GM12875 (cell line): ENCODE data around the gene EID2B.

ENCODE experiments used
- H3K4me3 ChIP-seq: one replicate; pipeline ENCODE4 v1.5.1; 2011; ENCODE audit warnings: low read depth, low read length, control low read depth
- TF ChIP-seq, protein P1 (sequence below): IDR thresholded peaks from 2 replicates; pipeline ENCODE4 v1.5.1; 2011; ENCODE audit warnings: low read depth, mild to moderate bottlenecking, control low read depth, inconsistent platforms, low read length, moderate library complexity, borderline replicate concordance; ENCODE audit not compliant: insufficient read depth

The EID2B gene

DNA sequence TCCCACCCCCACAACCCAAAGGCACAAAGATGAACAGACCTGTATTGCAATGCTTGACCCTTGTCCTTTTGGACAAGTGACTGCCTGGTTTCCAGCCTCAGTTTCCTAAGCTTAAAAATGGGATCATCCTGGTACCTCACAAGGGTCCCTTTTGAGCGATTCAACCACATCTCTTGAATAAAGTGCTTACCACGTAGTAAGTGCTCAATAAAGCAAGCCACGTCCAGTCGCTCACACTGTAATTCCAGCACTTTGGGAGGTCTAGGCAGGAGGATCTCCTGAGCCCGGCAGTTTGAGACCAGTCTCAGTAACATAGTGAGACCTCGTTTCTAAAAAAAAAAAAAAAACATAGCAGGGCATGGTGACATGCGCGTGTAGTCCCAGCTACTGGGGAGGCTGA is 32.7 kb downstream of the EID2B start:
- TF ChIP-seq, protein P1, sequence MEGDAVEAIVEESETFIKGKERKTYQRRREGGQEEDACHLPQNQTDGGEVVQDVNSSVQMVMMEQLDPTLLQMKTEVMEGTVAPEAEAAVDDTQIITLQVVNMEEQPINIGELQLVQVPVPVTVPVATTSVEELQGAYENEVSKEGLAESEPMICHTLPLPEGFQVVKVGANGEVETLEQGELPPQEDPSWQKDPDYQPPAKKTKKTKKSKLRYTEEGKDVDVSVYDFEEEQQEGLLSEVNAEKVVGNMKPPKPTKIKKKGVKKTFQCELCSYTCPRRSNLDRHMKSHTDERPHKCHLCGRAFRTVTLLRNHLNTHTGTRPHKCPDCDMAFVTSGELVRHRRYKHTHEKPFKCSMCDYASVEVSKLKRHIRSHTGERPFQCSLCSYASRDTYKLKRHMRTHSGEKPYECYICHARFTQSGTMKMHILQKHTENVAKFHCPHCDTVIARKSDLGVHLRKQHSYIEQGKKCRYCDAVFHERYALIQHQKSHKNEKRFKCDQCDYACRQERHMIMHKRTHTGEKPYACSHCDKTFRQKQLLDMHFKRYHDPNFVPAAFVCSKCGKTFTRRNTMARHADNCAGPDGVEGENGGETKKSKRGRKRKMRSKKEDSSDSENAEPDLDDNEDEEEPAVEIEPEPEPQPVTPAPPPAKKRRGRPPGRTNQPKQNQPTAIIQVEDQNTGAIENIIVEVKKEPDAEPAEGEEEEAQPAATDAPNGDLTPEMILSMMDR, result no peak
- no peak overlapping the region for H3K4me3 ChIP-seq

DNA sequence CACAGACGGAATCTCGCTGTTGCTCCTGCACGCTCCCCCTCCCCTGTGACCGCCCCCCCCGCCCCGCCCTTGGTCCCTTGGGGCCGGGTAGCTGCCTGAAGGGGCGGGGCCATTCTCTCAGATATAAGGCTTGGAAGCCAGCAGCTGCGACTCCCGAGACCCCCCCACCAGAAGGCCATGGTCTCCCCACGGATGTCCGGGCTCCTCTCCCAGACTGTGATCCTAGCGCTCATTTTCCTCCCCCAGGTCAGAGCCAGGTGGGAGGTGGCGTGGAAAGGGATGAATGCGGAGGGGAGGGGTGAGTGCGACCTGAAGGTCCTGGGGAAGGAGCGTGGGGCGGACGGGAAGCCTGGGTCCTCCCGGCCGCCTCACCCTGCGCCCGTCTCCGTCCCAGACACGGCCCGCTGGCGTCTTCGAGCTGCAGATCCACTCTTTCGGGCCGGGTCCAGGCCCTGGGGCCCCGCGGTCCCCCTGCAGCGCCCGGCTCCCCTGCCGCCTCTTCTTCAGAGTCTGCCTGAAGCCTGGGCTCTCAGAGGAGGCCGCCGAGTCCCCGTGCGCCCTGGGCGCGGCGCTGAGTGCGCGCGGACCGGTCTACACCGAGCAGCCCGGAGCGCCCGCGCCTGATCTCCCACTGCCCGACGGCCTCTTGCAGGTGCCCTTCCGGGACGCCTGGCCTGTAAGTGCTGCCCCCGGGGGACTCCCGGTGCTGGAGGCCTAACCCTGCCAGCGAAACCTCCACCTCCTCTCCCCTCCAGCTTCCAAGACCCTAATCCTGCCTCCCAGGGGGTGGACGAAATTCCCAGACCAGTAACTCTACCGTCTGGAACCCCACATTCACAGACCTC is 33.6 kb downstream of the EID2B start, which contains the start of gene DLL3:
DLL3 (plus strand) TSS at position 150 of the 845 bp plus-strand sequence; CDS start at position 178, 28 bp downstream.
- peak within 1 kb of the TSS; percentile 12 for H3K4me3 ChIP-seq
- TF ChIP-seq, protein P1, result no peak

DNA sequence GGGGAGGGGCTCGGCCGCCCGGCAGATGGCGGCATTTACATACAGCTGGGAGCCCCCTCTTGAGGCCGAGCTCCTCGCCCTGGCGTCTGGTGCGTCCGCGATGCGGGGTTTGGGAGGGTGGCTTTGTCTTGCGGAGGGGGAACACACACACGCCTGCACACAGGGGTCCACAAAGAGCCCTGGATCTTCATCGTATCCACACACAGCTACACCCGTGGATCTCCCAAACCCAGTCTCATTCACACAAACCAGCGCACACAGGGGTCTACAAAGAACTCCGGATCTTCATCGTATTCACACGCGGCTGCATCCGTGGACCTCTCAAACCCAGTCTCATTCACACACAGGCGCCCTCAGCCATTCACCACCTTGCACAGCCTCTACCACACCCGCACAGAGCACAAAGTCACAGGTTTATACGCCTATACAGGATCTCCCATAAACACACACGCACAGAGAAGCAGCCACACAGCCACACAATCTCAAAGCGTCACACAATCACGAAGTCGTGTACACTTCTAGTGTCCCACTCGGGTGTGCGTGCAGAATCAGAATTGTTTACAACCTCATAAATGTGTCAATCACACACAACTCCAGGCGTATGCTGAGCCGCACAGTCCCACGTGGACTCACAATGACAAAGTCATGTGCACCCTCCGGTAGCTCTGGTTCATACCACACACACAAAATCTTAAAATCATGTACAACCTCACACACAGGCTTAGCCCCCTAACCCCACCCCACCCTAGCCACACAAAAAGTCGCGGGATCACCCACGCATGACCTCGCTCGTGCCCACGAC is 34.5 kb downstream of the EID2B start:
- H3K4me3 ChIP-seq, result peak overlapping the region; percentile 12

DNA sequence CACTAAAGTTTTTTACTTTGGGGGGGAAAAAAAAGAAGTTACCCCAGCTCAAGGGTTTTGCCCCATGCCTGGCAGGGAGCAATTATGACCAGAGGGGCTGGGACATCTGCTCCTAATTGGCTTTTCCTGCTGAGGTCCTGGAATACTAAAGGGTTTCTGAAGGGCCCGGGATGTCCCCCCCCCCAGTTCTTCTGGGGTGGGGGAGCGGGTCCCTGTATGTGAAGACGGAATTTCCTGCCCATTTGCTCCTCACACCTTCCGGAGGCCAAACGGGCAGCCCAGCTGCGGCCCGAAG is 35.0 kb downstream of the EID2B start:
- peak overlapping the region; percentile 12 for H3K4me3 ChIP-seq
- TF ChIP-seq, protein P1, result no peak

More for the DNA sequence above, 34.5 kb downstream of the EID2B start:
- TF ChIP-seq, protein P1, result no peak

DNA sequence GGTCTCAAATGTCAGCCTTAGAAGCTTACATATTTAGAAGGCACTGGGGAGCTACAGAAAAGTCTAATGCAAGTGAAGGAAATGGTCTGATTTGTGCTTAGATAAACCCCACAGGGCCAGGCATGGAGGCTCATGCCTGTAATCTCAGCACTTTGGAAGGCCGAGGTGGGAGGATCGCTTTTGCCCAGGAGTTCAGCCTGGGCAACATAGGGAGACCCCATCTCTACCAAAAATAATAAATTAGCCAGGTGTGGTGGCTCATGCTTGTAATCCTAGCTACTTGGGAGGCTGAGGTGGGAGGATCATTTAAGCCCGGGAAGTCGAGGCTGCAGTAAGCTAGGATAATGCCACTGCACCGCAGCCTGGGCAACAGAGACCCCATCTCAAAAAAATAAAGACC is 36.6 kb downstream of the EID2B start:
- TF ChIP-seq, protein P1, result no peak

DNA sequence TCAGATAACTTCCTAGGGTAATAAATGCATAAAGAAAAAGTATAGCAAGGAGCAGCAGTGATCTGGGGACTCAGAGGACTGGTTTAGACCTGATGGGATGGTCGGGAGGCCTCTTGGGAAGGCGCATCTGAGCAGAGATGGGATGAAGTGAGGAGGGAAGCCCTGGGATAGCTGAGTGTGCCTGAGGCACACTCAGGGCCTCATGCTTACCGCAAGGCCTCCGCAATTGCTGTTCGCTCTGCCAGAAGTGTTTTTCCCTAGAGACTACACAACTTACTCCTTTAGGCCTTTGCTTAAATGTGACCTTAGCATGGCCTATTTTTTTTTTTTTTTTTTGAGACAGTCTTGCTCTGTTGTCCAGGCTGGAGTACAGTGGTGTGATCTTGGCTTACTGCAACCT is 38.0 kb downstream of the EID2B start:
- TF ChIP-seq, protein P1, result no peak
- no peak overlapping the region for H3K4me3 ChIP-seq

More for the DNA sequence above, 36.6 kb downstream of the EID2B start:
- H3K4me3 ChIP-seq, result no peak overlapping the region
